K562 (cell line): ENCODE data around the gene GABRR2.

ENCODE experiments used
- CBFB ChIP-seq: sonication (generic); formaldehyde crosslinking; IDR thresholded peaks from 2 replicates; pipeline ENCODE4 v1.4.0; 2020; ENCODE audit warnings: mild to moderate bottlenecking, missing genetic modification reagents
- EGR1 ChIP-seq: fragments of 450-650 bp; conservative IDR thresholded peaks from 2 replicates; pipeline ENCODE4 v1.6.1; 2017; ENCODE audit warnings: mild to moderate bottlenecking
- KLF16 ChIP-seq: IDR thresholded peaks from 2 replicates; pipeline ENCODE4 v1.6.1; 2016; ENCODE audit warnings: antibody characterized with exemption
- MNT ChIP-seq, 2 experiments: fragments of 450-650 bp; conservative IDR thresholded peaks; 2 replicates each; pipeline ENCODE4 v1.6.1; 2017; ENCODE audit warnings: mild to moderate bottlenecking in 2 of 2, moderate library complexity in 2 of 2
- NR2F6 ChIP-seq: fragments of 450-650 bp; formaldehyde crosslinking; IDR thresholded peaks from 2 replicates; pipeline ENCODE4 v1.4.0; 2020; ENCODE audit warnings: mild to moderate bottlenecking
- NUFIP1 ChIP-seq: fragments of 450-650 bp; IDR thresholded peaks from 2 replicates; pipeline ENCODE4 v1.6.1; 2018; ENCODE audit not compliant: partially characterized antibody
- U2AF2 ChIP-seq: fragments of 200-400 bp; formaldehyde crosslinking; optimal IDR thresholded peaks from 2 replicates; pipeline ENCODE3; 2017; ENCODE audit warnings: low read depth, mild to moderate bottlenecking, low read length
- ZNF354B ChIP-seq: fragments of 250-450 bp; sonication (Bioruptor Pico); IDR thresholded peaks from 2 replicates; pipeline ENCODE4 v1.4.0; 2020
- ZNF395 ChIP-seq: fragments of 200-800 bp; sonication (Bioruptor generic); IDR thresholded peaks from 2 replicates; pipeline ENCODE4 v1.6.1; 2017; ENCODE audit warnings: missing genetic modification characterization, missing compliant biosample characterization
- ZNF717 ChIP-seq: fragments of 250-450 bp; sonication (Bioruptor Pico); IDR thresholded peaks from 2 replicates; pipeline ENCODE4 v1.5.0; 2021
- ZNF76 ChIP-seq: fragments of 250-450 bp; sonication (Bioruptor Pico); IDR thresholded peaks from 2 replicates; pipeline ENCODE4 v1.4.0; 2020; ENCODE audit warnings: mild to moderate bottlenecking, moderate library complexity, borderline replicate concordance

- no peak for TF ChIP-seq ZNF717
- TF ChIP-seq EGR1 = no peak
- TF ChIP-seq NUFIP1 = no peak
- TF ChIP-seq U2AF2 = no peak
- no peak for TF ChIP-seq ZNF354B (CRISPR knock-in tag)
- TF ChIP-seq NR2F6 (CRISPR knock-in tag) = no peak
- TF ChIP-seq ZNF395 = no peak
- TF ChIP-seq KLF16 = no peak
- no peak for TF ChIP-seq CBFB (CRISPR knock-in tag)
- TF ChIP-seq ZNF76 (CRISPR knock-in tag) = no peak
- TF ChIP-seq MNT (conservative IDR thresholded peaks at IDR 0.05) = no peak
These were observed 60.5 kb downstream of the GABRR2 start for GRCh38 chr6:89254569-89254968.
